HCT116 (cell line): ENCODE results near the gene STOML2. TPM values are rescaled to one million over a fixed set of nuclear protein-coding genes. Genes with fewer than 3 reads are reported as not detected.

Experiments
- ATAC-seq: fragments of 200-7000 bp; cut with Tn5 transposase; 2 replicates; pipeline ENCODE4 v1.9.1; 2020; ENCODE audit warnings: mild to moderate bottlenecking, moderate library complexity
- BruUV-seq: library from RNA; stranded (reverse); fragments of 400-500 nt; replicated peaks from 2 replicates; lab custom pipeline; 2021; lab: Mats Ljungman, UMichigan
- CTCF ChIA-PET: fragments of 300-600 bp; sonication (Branson Sonifier 250); formaldehyde crosslinking; loops from one replicate; lab custom pipeline; 2021; ENCODE audit warnings: antibody characterized with exemption; lab: Charles Lee
- POLR2A ChIA-PET: fragments of 300-600, 350-600 bp; sonication (Branson Sonifier 250); formaldehyde crosslinking; loops from one replicate; lab custom pipeline; 2021; ENCODE audit warnings: antibody characterized with exemption; lab: Charles Lee
- RAD21 ChIA-PET, 2 experiments: fragments of 300-600 bp; sonication (Branson Sonifier 250); formaldehyde crosslinking; loops; one replicate each; lab custom pipeline; 2023; ENCODE audit warnings: low total read pairs in 2 of 2; ENCODE audit not compliant: uncharacterized antibody in 2 of 2, unreplicated experiment in 2 of 2, low non-redundant PET in 1 of 2; lab: Charles Lee
- DNase-seq: peaks from one replicate; pipeline ENCODE4 v3.0.0-alpha.2; 2010; ENCODE audit warnings: low read depth, low spot score
- H2AFZ ChIP-seq: fragments of 200-600 bp; shearing (Covaris generic), sonication (generic); 2 replicates; pipeline ENCODE4 v1.6.1; 2017; ENCODE audit warnings: low read depth, mixed run types, mixed read lengths, antibody characterized with exemption, low read length; ENCODE audit not compliant: poor library complexity, severe bottlenecking
- H3K27ac ChIP-seq: 2 replicates; pipeline ENCODE4 v1.5.1; 2012; ENCODE audit warnings: low read depth, low read length
- H3K27me3 ChIP-seq: fragments of 200-600 bp; sonication (generic); 2 replicates; pipeline ENCODE4 v1.6.1; 2016; ENCODE audit warnings: mixed run types, low read length, mixed read lengths; ENCODE audit not compliant: insufficient read depth
- H3K36me3 ChIP-seq, 2 experiments: fragments of 200-500 bp in 1 of 2; fragments of 200-600 bp in 1 of 2; sonication (Bioruptor generic) in 1 of 2; sonication (generic) in 1 of 2; 2 replicates each; pipeline versions ENCODE4 v1.5.1 to v1.6.1; 2014 to 2016; ENCODE audit warnings: low read length in 2 of 2, inconsistent platforms in 1 of 2, mixed read lengths in 1 of 2, mixed run types in 1 of 2; ENCODE audit not compliant: insufficient read depth in 2 of 2, control insufficient read depth in 1 of 2
- H3K4me1 ChIP-seq, 2 experiments: fragments of 200-600 bp in 1 of 2; sonication (generic) in 1 of 2; 2 replicates each; pipeline versions ENCODE4 v1.5.1 to v1.6.1; 2012 to 2017; ENCODE audit warnings: low read length in 2 of 2, inconsistent platforms in 1 of 2, mild to moderate bottlenecking in 1 of 2, mixed read lengths in 1 of 2, mixed run types in 1 of 2, moderate library complexity in 1 of 2; ENCODE audit not compliant: insufficient read depth in 2 of 2, control insufficient read depth in 1 of 2
- H3K4me2 ChIP-seq: fragments of 200-600 bp; sonication (generic); 2 replicates; pipeline ENCODE4 v1.6.1; 2017; ENCODE audit warnings: mixed run types, low read length, mixed read lengths
- H3K4me3 ChIP-seq, 2 experiments: fragments of 200-600 bp in 1 of 2; sonication (generic) in 1 of 2; replicated peaks in 1 of 2; 2 replicates each; pipeline ENCODE4 v1.5.1; 2011 to 2016; ENCODE audit warnings: low read length in 2 of 2, control low read depth in 1 of 2, low read depth in 1 of 2, mild to moderate bottlenecking in 1 of 2, mixed read lengths in 1 of 2, mixed run types in 1 of 2
- H3K79me2 ChIP-seq: fragments of 200-600 bp; sonication (generic); 2 replicates; pipeline ENCODE4 v1.6.1; 2017; ENCODE audit warnings: mild to moderate bottlenecking, mixed run types, low read length, moderate library complexity, mixed read lengths; ENCODE audit not compliant: insufficient read depth
- H3K9ac ChIP-seq: fragments of 200-600 bp; sonication (generic); 2 replicates; pipeline ENCODE4 v1.6.1; 2016; ENCODE audit warnings: low read length, mixed read lengths
- H3K9me2 ChIP-seq: fragments of 200-600 bp; sonication (generic), shearing (Covaris generic); 2 replicates; pipeline ENCODE4 v1.6.1; 2017; ENCODE audit warnings: mixed run types, mild to moderate bottlenecking, moderate library complexity; ENCODE audit not compliant: insufficient read depth
- H3K9me3 ChIP-seq, 2 experiments: fragments of 200-500 bp in 1 of 2; fragments of 200-600 bp in 1 of 2; sonication (Bioruptor generic) in 1 of 2; sonication (generic) in 1 of 2; 2 replicates each; pipeline ENCODE4 v1.6.1; 2014 to 2017; ENCODE audit warnings: low read length in 2 of 2, mixed read lengths in 2 of 2, inconsistent platforms in 1 of 2, low read depth in 1 of 2, mild to moderate bottlenecking in 1 of 2, mixed run types in 1 of 2, moderate library complexity in 1 of 2; ENCODE audit not compliant: control insufficient read depth in 1 of 2, insufficient read depth in 1 of 2
- H4K20me1 ChIP-seq: fragments of 200-600 bp; sonication (generic), shearing (Covaris generic); 2 replicates; pipeline ENCODE4 v1.6.1; 2017; ENCODE audit warnings: mixed run types, mild to moderate bottlenecking, moderate library complexity; ENCODE audit not compliant: insufficient read depth
- ATF3 ChIP-seq: IDR thresholded peaks from 2 replicates; pipeline ENCODE4 v1.6.1; 2012
- CBX3 ChIP-seq: IDR thresholded peaks from 2 replicates; pipeline ENCODE4 v1.6.1; 2012; ENCODE audit warnings: low read depth
- EGR1 ChIP-seq: IDR thresholded peaks from 2 replicates; pipeline ENCODE4 v1.6.1; 2012; ENCODE audit warnings: low read depth
- MAX ChIP-seq: IDR thresholded peaks from 2 replicates; pipeline ENCODE4 v1.6.1; 2012
- POLR2AphosphoS5 ChIP-seq: IDR thresholded peaks from 2 replicates; pipeline ENCODE4 v1.6.1; 2011; ENCODE audit warnings: mild to moderate bottlenecking, low read depth, low read length, moderate library complexity
- RAD21 ChIP-seq: IDR thresholded peaks from 2 replicates; pipeline ENCODE4 v1.6.1; 2012; ENCODE audit warnings: low read depth, mild to moderate bottlenecking
- SIN3A ChIP-seq: IDR thresholded peaks from 2 replicates; pipeline ENCODE4 v1.6.1; 2012; ENCODE audit warnings: low read depth
- TCF7L2 ChIP-seq: IDR thresholded peaks from 2 replicates; pipeline ENCODE4 v1.7.0; 2011; ENCODE audit warnings: borderline replicate concordance, inconsistent platforms; ENCODE audit not compliant: insufficient read depth, insufficient read length; ENCODE audit errors: extremely low read depth
- ZBTB33 ChIP-seq: IDR thresholded peaks from 2 replicates; pipeline ENCODE4 v1.6.1; 2011; ENCODE audit warnings: mild to moderate bottlenecking, low read length, moderate library complexity; ENCODE audit not compliant: insufficient replicate concordance; ENCODE audit errors: extremely low read depth
- ZFX ChIP-seq: fragments of 450-650 bp; IDR thresholded peaks from 2 replicates; pipeline ENCODE4 v1.6.1; 2017
- intact Hi-C: fragments of 100-400 bp; cut with micrococcal nuclease; formaldehyde crosslinking; loops from 2 replicates; pipeline ENCODE4 v1.10.0; 2022
- total RNA-seq: library from RNA; stranded (reverse); gene quantifications from one replicate; pipeline ENCODE4 v1.2.1, GENCODE V29; 2021; ENCODE audit not compliant: unreplicated experiment

STOML2 gene
- total RNA-seq, 1 experiment from 2014 or later, result 245 TPM

- POLR2A ChIA-PET, result no interaction called here
- peaks cover 13 to 16% of the 10 kb centered on the region in 2 experiments for H3K36me3 ChIP-seq
Measured at GRCh38 chr9:35105126-35105525, 2.2 kb upstream of the STOML2 start.

More at GRCh38 chr9:35105126-35105525, 2.2 kb upstream of the STOML2 start:
- no TSS peak for BruUV-seq
- no peak for TF ChIP-seq MAX
- no peak for TF ChIP-seq ZBTB33
- TF ChIP-seq ZFX, result no peak
- TF ChIP-seq EGR1, result no peak
- no peak for TF ChIP-seq POLR2AphosphoS5
- TF ChIP-seq ATF3, result no peak
- no peak for TF ChIP-seq CBX3
- no peak for TF ChIP-seq RAD21
- TF ChIP-seq SIN3A, result no peak
- TF ChIP-seq TCF7L2, result no peak
- H3K9ac ChIP-seq, result no peak overlapping the region
- no peaks in the 10 kb centered on the region for H3K27me3 ChIP-seq
- DNase-seq (no peak), ATAC-seq (no peak)
- H3K9me2 ChIP-seq, result no peaks in the 10 kb centered on the region
- H3K79me2 ChIP-seq, result peaks cover 28% of the 10 kb centered on the region
- no peak overlapping the region for H3K4me2 ChIP-seq
- H3K27ac ChIP-seq, result no peak overlapping the region
- peaks cover 11 to 29% of the 10 kb centered on the region in 2 experiments for H3K4me1 ChIP-seq
- intact Hi-C loops, result no loop called here
- H2AFZ ChIP-seq, result no peak overlapping the region
- no peaks in the 10 kb centered on the region for H3K9me3 ChIP-seq
- CTCF ChIA-PET, result no interaction called here
- no peaks in the 10 kb centered on the region for H4K20me1 ChIP-seq
- RAD21 ChIA-PET, result no interaction called here
- no peak overlapping the region for H3K4me3 ChIP-seq
